Ectodermal cell (in vitro differentiated cells): ENCODE results near the gene PREX1.

ENCODE experiments used
- H3K27ac ChIP-seq: 2 replicates; pipeline ENCODE4 v1.7.0; 2013; ENCODE audit warnings: mild to moderate bottlenecking, low read depth, low read length; ENCODE audit not compliant: insufficient read depth, poor library complexity, severe bottlenecking
- H3K27me3 ChIP-seq: 2 replicates; pipeline ENCODE4 v1.7.0; 2013; ENCODE audit warnings: mild to moderate bottlenecking, low read length; ENCODE audit not compliant: insufficient read depth, control insufficient read depth, poor library complexity, severe bottlenecking
- H3K36me3 ChIP-seq: one replicate; pipeline ENCODE4 v1.7.0; 2013; ENCODE audit warnings: low read length; ENCODE audit not compliant: control insufficient read depth, insufficient read depth
- H3K4me1 ChIP-seq: one replicate; pipeline ENCODE4 v1.7.0; 2013; ENCODE audit warnings: low read length; ENCODE audit not compliant: control insufficient read depth, insufficient read depth
- H3K4me3 ChIP-seq: 2 replicates; pipeline ENCODE4 v1.7.0; 2013; ENCODE audit warnings: low read depth, low read length, control low read depth; ENCODE audit not compliant: insufficient read depth
- H3K9me3 ChIP-seq: 2 replicates; pipeline ENCODE4 v1.7.0; 2013; ENCODE audit warnings: mild to moderate bottlenecking, low read length, moderate library complexity; ENCODE audit not compliant: control insufficient read depth
- WGBS, 2 experiments: methylation state at CpG; one replicate each; pipeline ENCODE4 v1.1.7; 2013; ENCODE audit warnings: missing lambda C conversion rate in 2 of 2; 5-methylcytosine and 5-hydroxymethylcytosine counted together

The PREX1 gene

GRCh38 chr20:48818481-48818987 is 9.3 kb downstream of the PREX1 start:
- H3K4me3 ChIP-seq, result no peak overlapping the region
- 49 to 54% methylated on average over 11 of the region's 11 CpGs for WGBS, 2 experiments
- no peaks in the 10 kb centered on the region for H3K36me3 ChIP-seq
- H3K27me3 ChIP-seq, result peaks cover 5% of the 10 kb centered on the region
- no peaks in the 10 kb centered on the region for H3K4me1 ChIP-seq
- H3K9me3 ChIP-seq, result no peaks in the 10 kb centered on the region
- H3K27ac ChIP-seq, result no peak overlapping the region

DNA sequence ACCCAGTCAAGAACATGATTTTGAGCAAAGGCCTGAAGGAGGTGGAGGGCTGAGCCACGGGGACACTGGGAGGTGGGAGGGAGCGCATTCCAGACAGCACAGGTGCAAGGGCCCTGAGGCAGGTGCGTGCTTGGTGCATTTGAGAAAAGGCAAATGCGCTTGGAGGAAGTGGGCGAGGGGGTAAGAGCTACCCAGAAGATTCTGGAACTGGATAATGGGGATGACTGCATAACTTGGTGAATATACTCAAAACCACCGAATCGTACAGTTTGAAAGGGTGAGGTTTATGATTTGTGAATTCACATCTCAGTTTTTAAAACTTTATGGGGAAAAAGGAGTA is 9.8 kb downstream of the PREX1 start:
- 91 to 93% methylated on average over 7 of the region's 7 CpGs for WGBS, 2 experiments
- Histone ChIP-seq H3K4me1 (no peaks in the 10 kb centered on the region), H3K4me3 (no peak overlapping the region), H3K36me3 (no peaks in the 10 kb centered on the region), H3K27ac (no peak overlapping the region), H3K27me3 (peaks cover 5% of the 10 kb centered on the region), H3K9me3 (no peaks in the 10 kb centered on the region)

GRCh38 chr20:48817367-48818030 is 10.3 kb downstream of the PREX1 start:
- Histone ChIP-seq H3K27me3 (peaks cover 5% of the 10 kb centered on the region), H3K9me3 (no peaks in the 10 kb centered on the region), H3K27ac (no peak overlapping the region), H3K4me1 (no peaks in the 10 kb centered on the region), H3K36me3 (no peaks in the 10 kb centered on the region), H3K4me3 (no peak overlapping the region)
- 97% methylated on average over 4 of the region's 4 CpGs for WGBS, 2 experiments

GRCh38 chr20:48816282-48817205 is 11.3 kb downstream of the PREX1 start:
- Histone ChIP-seq H3K27me3 (peaks cover 3% of the 10 kb centered on the region), H3K27ac (no peak overlapping the region), H3K9me3 (no peaks in the 10 kb centered on the region), H3K4me1 (no peaks in the 10 kb centered on the region), H3K4me3 (no peak overlapping the region), H3K36me3 (no peaks in the 10 kb centered on the region)
- 92% methylated on average over 14 of the region's 14 CpGs for WGBS, 2 experiments

DNA sequence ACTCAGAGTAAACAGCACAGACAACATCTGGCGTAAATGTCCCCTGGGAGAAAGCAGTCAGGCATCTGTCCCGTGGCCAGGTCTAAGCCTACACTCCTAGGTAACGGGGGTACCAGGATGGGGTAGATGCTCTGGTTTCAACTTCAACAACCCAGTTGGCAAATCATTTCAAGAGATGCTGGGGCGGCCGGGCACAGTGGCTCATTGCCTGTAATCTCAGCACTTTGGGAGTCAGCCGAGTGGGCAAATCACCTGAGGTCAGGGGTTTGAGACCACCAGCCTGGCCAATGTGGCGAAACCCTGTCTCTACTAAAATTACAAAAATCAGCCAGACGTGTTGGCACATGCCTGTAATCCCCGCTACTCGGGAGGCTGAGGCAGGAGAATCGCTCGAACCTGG is 12.3 kb downstream of the PREX1 start:
- H3K36me3 ChIP-seq, result no peaks in the 10 kb centered on the region
- 91 to 92% methylated on average over 12 of the region's 12 CpGs for WGBS, 2 experiments

GRCh38 chr20:48814633-48815032 is 13.2 kb downstream of the PREX1 start:
- no peak overlapping the region for H3K4me3 ChIP-seq
- WGBS, 2 experiments, result 94 to 96% methylated on average over 2 to 5 of the region's 5 CpGs

More for the DNA sequence above, 12.3 kb downstream of the PREX1 start:
- H3K27me3 ChIP-seq, result no peaks in the 10 kb centered on the region
- no peaks in the 10 kb centered on the region for H3K9me3 ChIP-seq
- H3K4me3 ChIP-seq, result no peak overlapping the region
- no peaks in the 10 kb centered on the region for H3K4me1 ChIP-seq
- H3K27ac ChIP-seq, result no peak overlapping the region

GRCh38 chr20:48813930-48814546 is 13.8 kb downstream of the PREX1 start:
- no peak overlapping the region for H3K4me3 ChIP-seq
- no peaks in the 10 kb centered on the region for H3K27me3 ChIP-seq
- H3K36me3 ChIP-seq, result no peaks in the 10 kb centered on the region
- no peak overlapping the region for H3K27ac ChIP-seq
- no peaks in the 10 kb centered on the region for H3K9me3 ChIP-seq
- 73 to 75% methylated on average over 5 of the region's 5 CpGs for WGBS, 2 experiments
- no peaks in the 10 kb centered on the region for H3K4me1 ChIP-seq

More at GRCh38 chr20:48814633-48815032, 13.2 kb downstream of the PREX1 start:
- Histone ChIP-seq H3K27me3 (no peaks in the 10 kb centered on the region), H3K27ac (no peak overlapping the region), H3K36me3 (no peaks in the 10 kb centered on the region), H3K4me1 (no peaks in the 10 kb centered on the region), H3K9me3 (no peaks in the 10 kb centered on the region)

- H3K36me3 ChIP-seq, result no peaks in the 10 kb centered on the region
- H3K4me1 ChIP-seq, result no peaks in the 10 kb centered on the region
- no peaks in the 10 kb centered on the region for H3K9me3 ChIP-seq
- H3K4me3 ChIP-seq, result no peak overlapping the region
- no peaks in the 10 kb centered on the region for H3K27me3 ChIP-seq
- H3K27ac ChIP-seq, result no peak overlapping the region
- 87 to 95% methylated on average over 1 to 2 of the region's 3 CpGs for WGBS, 2 experiments
Observed at GRCh38 chr20:48813446-48813747, 14.4 kb downstream of the PREX1 start.

DNA sequence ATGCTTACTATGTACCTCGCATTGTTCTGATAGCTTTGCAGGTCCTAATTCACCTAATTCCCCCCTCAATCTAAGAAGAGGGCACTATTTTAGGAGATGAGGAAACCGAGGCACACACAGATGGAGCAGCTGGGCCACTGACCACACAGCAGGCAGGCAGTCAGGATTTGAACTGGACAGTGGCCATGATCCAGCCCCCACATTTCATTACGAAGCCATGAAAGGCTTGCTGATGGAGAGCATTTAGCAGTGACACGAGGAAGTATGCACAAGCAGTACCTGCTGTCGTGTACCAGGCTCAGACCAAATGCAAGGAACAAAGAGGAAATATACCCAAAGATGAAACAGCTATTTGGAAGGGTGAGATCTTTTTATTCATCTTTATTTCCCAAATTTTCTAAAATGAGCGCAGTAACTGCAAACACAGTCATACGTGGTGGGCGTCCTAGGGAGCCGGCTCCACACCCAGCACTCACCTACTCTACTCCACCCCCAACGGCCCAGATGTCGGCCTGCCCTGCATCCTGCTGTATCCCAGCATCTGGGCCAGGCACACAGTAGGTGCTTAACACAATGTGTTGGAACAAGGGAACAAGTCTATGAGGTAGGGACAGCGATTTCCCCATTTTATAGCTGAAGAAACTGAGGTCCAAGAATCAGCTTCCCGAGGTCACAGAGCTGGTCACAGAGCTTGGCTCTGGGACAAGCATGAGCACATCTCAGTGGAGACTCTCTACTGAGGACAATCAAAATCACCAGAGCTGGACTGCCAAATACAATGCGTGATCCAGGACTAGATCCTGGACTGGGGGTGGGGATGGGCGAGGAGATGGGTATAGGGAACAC is 15.0 kb downstream of the PREX1 start:
- Histone ChIP-seq H3K27ac (no peak overlapping the region), H3K27me3 (no peaks in the 10 kb centered on the region), H3K36me3 (no peaks in the 10 kb centered on the region), H3K4me3 (no peak overlapping the region), H3K9me3 (no peaks in the 10 kb centered on the region), H3K4me1 (peaks cover 4% of the 10 kb centered on the region)
- WGBS, 2 experiments, result 93 to 96% methylated on average over 15 of the region's 15 CpGs
